HG03439 (cell line): ENCODE results near the gene OR5T3.
"Not testable (repeated sequence)": the region's sequence is repeated elsewhere in the genome, so short reads cannot be mapped to it uniquely, and the experiment has no call there.

ENCODE experiments used
- ATAC-seq: cut with Tn5 transposase; IDR thresholded peaks from one replicate; pipeline ENCODE4 v1.9.1; 2021; ENCODE audit warnings: mild to moderate bottlenecking, moderate library complexity; ENCODE audit not compliant: unreplicated experiment

OR5T3 gene

DNA sequence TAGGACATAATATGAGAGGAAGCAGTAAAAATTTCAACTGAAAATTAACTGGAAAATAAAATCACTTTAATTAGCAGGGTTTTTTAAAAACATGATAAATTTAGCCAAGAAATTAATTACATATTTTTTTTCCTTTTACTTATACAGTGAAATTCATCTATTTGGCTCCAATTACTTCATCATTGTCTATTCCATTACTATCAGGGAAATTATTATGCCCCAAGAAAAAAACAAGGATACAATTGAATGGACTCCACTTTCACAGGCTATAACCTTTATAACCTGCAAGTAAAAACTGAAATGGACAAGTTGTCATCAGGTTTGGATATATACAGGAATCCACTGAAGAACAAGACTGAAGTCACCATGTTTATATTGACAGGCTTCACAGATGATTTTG is at the start of gene OR5T3:
Gene OR5T3 (plus strand): TSS at position 301 of the 400 bp plus-strand sequence. CDS start 0 bp downstream, at position 301.
- no peak for ATAC-seq

DNA sequence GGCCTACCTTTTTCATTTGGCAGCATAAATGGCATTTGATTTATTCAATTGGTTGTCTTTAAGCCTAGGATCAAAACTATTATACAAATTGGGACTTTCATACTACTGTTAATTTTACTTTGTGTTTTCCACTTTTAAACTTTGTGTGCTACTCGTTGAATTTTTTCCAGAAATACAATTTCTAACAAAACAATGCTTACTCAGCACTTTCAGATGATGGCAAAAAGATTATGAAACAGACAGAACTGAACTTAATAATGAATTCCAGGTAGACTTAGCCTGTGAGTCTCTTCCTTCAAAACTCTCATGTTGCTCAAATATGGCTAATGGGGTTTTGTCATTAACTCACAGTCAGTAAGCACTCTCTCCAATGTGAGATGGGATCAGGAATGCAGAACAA is 44.3 kb upstream of the OR5T3 start:
- ATAC-seq, result no peak

DNA sequence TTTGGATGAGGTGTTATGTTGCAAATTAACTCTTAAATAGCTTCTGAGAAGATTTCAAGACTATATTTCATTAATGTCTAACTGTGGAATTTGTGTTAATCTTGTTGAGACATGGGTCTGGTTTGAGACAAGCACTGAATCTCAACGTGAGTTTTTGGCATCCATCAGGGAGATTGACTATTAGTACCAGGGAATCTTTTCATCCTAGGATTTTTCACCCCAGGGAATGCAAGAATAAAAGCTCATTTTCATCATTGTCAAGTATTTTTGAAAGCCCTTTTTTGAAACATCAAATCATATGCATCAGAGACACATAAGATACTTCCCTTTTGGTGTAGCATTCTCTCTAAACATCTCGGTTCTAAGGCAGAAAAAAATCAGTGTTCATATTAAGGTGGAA is 37.5 kb upstream of the OR5T3 start:
- no peak for ATAC-seq

DNA sequence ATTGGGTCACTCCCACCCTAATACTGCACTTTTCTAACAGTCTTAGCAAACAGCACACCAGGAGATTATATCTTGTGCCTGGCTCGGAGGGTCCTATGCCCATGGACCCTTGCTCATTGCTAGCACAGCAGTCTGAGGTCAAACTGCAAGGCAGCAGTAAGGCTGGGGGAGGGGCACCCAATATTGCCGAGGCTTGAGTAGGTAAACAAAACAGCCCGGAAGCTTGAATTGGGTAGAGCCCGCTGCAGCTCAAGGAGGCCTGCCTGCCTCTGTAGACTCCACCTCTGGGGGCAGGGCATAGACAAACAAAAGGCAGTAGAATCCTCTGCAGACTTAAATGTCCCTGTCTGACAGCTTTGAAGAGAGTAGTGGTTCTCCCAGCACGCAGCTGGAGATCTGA is 32.3 kb upstream of the OR5T3 start:
- ATAC-seq, result not testable (repeated sequence)

DNA sequence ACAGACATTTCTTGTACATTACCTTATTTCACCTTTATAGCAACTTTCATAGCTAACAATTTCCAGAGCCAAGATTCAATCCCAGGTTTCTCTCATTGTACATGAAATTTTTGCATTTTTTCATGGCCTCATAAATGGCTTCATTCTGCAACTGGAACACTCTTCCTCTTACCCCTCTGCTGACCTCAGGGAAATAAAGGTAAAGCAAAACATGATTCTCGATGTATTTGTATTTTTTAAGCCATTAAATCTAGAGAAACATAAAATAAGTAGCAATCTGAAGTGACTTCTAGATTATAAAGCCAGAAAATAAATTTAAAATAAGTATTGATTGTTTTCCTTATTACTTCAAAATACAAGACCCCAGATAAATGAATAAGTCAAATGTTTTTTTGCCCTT is 17.9 kb upstream of the OR5T3 start, which contains the start of gene OR5T2:
Gene OR5T2 (minus strand): TSS at position 101 of the 400 bp plus-strand sequence. CDS start 1,193 bp downstream, outside the sequence.
- no peak for ATAC-seq

DNA sequence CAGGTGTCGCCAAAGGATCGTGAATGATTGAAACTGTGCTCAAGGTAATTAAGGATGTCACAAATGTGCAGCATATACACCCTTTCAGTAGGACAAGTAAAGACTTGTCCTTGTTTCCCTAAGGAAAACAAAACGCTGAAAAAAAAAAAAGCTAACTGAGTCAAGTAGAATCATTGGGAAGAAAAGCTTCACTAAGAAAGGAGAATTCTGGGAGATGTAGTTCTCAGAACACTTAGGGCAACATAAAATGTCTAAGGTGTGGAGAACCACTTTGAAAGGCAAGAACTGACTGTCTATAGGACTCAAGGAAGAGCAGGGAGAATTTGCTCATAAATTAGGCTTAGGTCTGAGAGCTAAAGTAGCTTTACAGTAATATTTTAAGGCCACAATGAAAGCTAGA is 19.0 kb downstream of the OR5T3 start:
- ATAC-seq, result no peak

DNA sequence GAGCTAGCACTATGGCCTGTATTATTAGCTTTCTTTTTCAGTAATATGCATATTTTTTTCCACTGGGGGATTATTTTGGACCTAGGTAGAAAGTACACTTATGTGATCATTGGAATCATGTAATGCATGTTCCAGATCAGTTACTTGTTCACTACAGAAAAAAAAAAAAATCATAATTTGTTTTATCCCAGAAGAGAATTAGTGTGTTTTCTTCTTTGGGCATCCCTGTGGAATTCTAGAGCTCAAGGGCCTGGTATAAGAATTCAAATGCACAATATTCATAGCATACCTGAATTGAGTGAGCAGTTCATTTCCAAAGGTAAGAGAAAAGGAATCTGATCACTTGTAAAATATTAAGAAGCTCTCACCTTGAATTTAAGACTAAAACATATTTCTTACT is 21.8 kb downstream of the OR5T3 start, which contains the start of gene OR5T1:
Gene OR5T1 (plus strand): TSS at position 301 of the 400 bp plus-strand sequence. CDS start 1,485 bp downstream, outside the sequence.
- no peak for ATAC-seq

DNA sequence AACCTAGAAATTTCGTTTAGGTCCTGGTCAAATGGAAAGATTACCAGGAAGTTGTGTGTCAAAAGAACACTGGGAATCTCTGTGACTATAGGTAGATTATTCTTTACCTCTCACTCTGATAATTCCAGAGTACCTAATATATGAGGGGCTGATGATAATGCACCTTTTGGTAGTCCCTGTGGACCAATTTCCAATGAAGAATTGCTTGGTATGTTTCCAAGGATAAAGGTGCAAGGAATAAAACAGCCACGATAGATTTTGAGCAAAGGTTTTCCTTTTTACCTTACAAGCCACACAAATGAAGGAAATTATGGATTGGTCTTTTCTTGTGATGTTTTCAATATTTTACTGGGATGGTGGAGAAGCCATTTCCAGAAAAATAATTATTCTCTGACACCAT is 40.1 kb downstream of the OR5T3 start, which contains the start of gene OR8H1:
Gene OR8H1 (minus strand): TSS at position 101 of the 400 bp plus-strand sequence. CDS start 1,192 bp downstream, outside the sequence.
- ATAC-seq, result no peak

DNA sequence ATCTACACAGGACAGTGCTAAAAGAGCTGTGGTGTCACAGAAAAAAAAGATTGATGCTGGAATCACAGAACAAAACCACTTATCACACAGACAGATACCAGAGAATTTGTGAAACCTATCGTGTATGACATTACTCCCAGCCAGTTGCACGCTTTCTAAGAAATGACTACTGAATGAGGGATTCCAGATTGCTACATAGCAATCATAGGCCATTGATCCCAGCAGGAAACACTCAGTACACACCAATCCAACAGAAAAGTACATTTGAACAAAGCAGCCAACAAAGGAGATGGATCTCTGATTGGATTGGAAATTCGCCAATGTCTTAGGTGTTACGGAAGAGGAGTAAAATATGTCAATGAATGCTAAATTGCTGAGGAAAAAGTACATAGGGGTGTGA is 44.8 kb downstream of the OR5T3 start:
- ATAC-seq, result no peak
